Ishikawa (cell line): Measurements from ENCODE around the gene CACFD1.

Experiments used
- CEBPB ChIP-seq: IDR thresholded peaks from 2 replicates; pipeline ENCODE4 v1.6.1; 2012
- CREB1 ChIP-seq: IDR thresholded peaks from 2 replicates; pipeline ENCODE4 v1.6.1; 2012; ENCODE audit warnings: low read depth
- EGR1 ChIP-seq: IDR thresholded peaks from 2 replicates; pipeline ENCODE4 v1.6.1; 2012
- EP300 ChIP-seq: IDR thresholded peaks from 2 replicates; pipeline ENCODE4 v1.6.1; 2012; ENCODE audit warnings: borderline replicate concordance
- FOXM1 ChIP-seq: IDR thresholded peaks from 2 replicates; pipeline ENCODE4 v1.6.1; 2012; ENCODE audit warnings: low read depth, borderline replicate concordance
- MAX ChIP-seq: IDR thresholded peaks from 2 replicates; pipeline ENCODE4 v1.6.1; 2012
- NFIC ChIP-seq: IDR thresholded peaks from 2 replicates; pipeline ENCODE4 v1.6.1; 2012
- RAD21 ChIP-seq: IDR thresholded peaks from 2 replicates; pipeline ENCODE4 v1.6.1; 2012; ENCODE audit warnings: low read depth
- REST ChIP-seq: IDR thresholded peaks from 2 replicates; pipeline ENCODE4 v1.6.1; 2012; ENCODE audit warnings: low read depth, mild to moderate bottlenecking
- TAF1 ChIP-seq: IDR thresholded peaks from 2 replicates; pipeline ENCODE4 v1.6.1; 2012; ENCODE audit warnings: low read depth, mild to moderate bottlenecking
- TCF12 ChIP-seq: IDR thresholded peaks from 2 replicates; pipeline ENCODE4 v1.6.1; 2012; ENCODE audit warnings: low read depth
- TEAD4 ChIP-seq: IDR thresholded peaks from 2 replicates; pipeline ENCODE4 v1.6.1; 2012
- USF1 ChIP-seq: IDR thresholded peaks from 2 replicates; pipeline ENCODE4 v1.6.1; 2012
- YY1 ChIP-seq: IDR thresholded peaks from 2 replicates; pipeline ENCODE4 v1.6.1; 2012; ENCODE audit warnings: low read depth
- ZBTB7A ChIP-seq: IDR thresholded peaks from 2 replicates; pipeline ENCODE4 v1.6.1; 2012; ENCODE audit warnings: low read depth

The CACFD1 gene

DNA sequence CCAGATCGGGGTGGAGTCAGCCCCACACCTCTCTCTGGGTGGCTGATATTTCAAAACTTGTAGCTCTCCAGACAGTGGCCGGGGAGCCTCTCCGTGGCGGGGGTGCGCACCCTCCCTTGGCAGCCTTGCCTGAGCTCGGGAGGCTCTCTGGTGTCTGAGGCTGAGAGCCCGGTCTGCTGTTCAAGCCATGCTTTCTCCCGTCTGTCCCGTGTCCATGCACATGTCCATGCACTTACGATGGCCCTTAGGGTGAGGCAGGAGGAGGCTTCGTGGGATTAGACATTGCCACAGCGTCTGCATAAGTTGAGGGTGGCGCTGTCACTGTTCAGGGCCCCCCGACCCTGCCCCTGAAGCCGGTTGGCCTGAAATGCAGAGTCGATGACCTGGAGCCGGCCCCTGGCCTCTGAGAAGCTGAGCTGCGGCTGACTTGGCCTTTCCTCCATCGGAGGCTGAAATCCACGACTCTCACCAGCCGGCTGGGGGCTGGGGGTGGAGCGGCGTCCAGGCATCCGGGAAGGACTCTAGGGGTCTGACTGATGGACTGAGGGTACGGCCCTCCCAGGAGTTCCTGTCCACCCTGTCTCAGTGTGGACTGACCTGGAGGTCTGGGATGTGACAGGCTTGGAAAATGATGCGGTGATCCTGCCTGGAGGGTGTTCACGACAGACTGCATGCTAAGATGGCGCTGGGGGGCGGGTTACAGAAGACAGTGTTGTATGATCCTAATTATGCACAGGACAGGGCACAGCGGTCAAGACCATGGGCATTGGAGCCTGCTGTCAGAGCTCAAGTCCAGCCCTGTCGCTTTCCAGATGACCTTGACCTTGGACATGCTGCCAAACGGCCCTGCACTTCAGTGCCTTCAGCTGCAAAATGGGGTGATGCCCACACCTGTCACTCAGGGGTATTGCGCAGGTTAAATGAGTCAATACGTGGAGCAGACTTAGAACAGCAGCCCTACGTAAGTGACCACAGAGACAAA, 37.4 kb downstream of the CACFD1 start:
- TF ChIP-seq YY1 (no peak), NFIC (no peak), ZBTB7A (no peak), REST (no peak)

DNA sequence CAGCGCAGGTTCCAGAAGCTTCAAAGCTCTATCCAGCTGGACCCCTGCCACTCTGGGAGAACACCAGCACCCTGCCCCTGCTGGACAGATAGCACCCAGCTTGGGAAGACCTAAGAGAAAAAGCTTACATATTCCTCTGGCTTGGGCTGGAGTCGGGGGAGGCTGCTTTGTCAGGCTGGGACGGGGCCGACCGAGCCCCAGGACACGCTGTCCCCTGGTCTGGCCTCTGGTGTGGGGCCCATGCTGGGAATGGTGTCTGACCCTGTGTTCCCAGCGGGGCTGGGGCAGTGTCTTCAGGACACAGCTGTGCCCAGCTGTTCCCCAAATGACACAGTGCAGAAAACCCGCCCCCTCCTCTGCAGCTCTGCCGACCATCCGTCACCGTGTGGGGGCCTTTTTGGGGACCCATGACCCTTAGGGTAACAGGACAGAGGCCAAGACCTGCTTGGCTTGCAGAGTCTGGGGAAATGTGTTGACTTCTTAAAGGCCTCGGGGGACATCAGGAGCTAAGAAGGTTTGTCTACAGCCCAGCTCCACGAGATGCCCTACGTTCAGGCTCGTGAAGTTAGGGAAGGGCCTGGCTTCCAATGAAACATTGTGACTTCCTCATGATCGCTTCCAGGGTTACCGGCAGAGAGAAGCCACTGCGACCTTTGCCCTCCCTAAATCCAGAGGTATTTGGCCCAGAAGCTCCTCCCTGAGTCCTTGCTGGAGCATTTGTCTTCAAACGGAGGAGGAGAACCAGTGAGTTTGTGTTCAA, 39.5 kb downstream of the CACFD1 start:
- TF ChIP-seq USF1: no peak
- no peak for TF ChIP-seq CEBPB
- no peak for TF ChIP-seq CREB1
- TF ChIP-seq MAX: no peak
- TF ChIP-seq FOXM1: no peak
- TF ChIP-seq RAD21: no peak
- no peak for TF ChIP-seq ZBTB7A
- TF ChIP-seq TAF1: no peak
- TF ChIP-seq TCF12: no peak
- TF ChIP-seq NFIC: no peak
- TF ChIP-seq TEAD4: no peak
- TF ChIP-seq YY1: no peak
- no peak for TF ChIP-seq EP300
- no peak for TF ChIP-seq EGR1
- TF ChIP-seq REST: no peak

GRCh38 chr9:133499892-133500270, 40.1 kb downstream of the CACFD1 start:
- TF ChIP-seq EP300 (no peak), ZBTB7A (no peak), REST (no peak), FOXM1 (no peak), NFIC (no peak), USF1 (no peak), TCF12 (no peak), MAX (no peak), RAD21 (no peak), YY1 (no peak), CEBPB (no peak)

DNA sequence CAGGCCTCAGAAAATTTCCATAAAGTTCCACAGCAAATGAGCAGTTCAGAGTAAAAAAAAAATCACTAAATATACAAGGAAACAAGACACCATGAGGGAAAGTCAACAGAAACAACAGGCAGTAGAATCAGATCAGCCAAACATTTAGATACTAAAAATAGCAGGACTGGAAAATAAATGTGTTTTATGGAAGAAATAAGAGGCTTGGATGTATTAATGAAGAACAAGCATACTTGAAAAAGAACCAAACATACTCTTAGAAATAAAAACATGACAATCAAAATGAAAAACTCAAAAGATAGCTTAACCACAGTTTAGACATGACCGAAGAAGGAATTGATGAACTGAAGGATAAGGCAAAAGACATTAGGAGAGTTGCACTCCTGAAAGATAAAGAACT, 42.3 kb downstream of the CACFD1 start:
- no peak for TF ChIP-seq EP300
- TF ChIP-seq RAD21: no peak
- no peak for TF ChIP-seq TEAD4
- no peak for TF ChIP-seq TAF1
- TF ChIP-seq NFIC: no peak
- no peak for TF ChIP-seq TCF12
- TF ChIP-seq FOXM1: no peak
- TF ChIP-seq CEBPB: no peak
- TF ChIP-seq EGR1: no peak
- TF ChIP-seq MAX: no peak
- no peak for TF ChIP-seq CREB1
- TF ChIP-seq YY1: no peak
- TF ChIP-seq REST: no peak
- no peak for TF ChIP-seq ZBTB7A
- no peak for TF ChIP-seq USF1
